Activated CD4-positive, alpha-beta T cell treated with anti-CD3 and anti-CD28 coated beads, Interleukin-2, Interleukin-4, amounts not matched to agents 100 ng/mL and 50 ng/mL, durations not matched to agents 16 hours and 8 hours (primary cell): Measurements from ENCODE around the gene TINAG.
"Not testable (repeated sequence)": the region's sequence is repeated elsewhere in the genome, so short reads cannot be mapped to it uniquely, and the experiment has no call there.

Experiments
- DNase-seq: peaks from one replicate; pipeline ENCODE4 v3.0.0-alpha.2; 2020; ENCODE audit warnings: low spot score

The TINAG gene

GRCh38 chr6:54307439-54307910 lies 766 bp upstream of the TINAG start:
- DNase-seq = no peak

GRCh38 chr6:54308986-54309315 lies 710 bp downstream of the TINAG start:
- DNase-seq = no peak

- no peak for DNase-seq
Measured at GRCh38 chr6:54310377-54311152, 2.3 kb downstream of the TINAG start.

- DNase-seq = no peak
Measured at GRCh38 chr6:54315656-54316055, 7.4 kb downstream of the TINAG start.

- no peak for DNase-seq
Measured at GRCh38 chr6:54320871-54321270, 12.6 kb downstream of the TINAG start.

GRCh38 chr6:54327631-54328030 lies 19.4 kb downstream of the TINAG start:
- no peak for DNase-seq

GRCh38 chr6:54331571-54331970 lies 23.3 kb downstream of the TINAG start:
- DNase-seq = not testable (repeated sequence)

GRCh38 chr6:54335871-54336270 lies 27.6 kb downstream of the TINAG start:
- no peak for DNase-seq

- no peak for DNase-seq
Measured at GRCh38 chr6:54353975-54354374, 45.7 kb downstream of the TINAG start.

GRCh38 chr6:54354608-54355007 lies 46.4 kb downstream of the TINAG start:
- DNase-seq = no peak

GRCh38 chr6:54357141-54357540 lies 48.9 kb downstream of the TINAG start:
- DNase-seq = no peak

GRCh38 chr6:54361188-54361587 lies 52.9 kb downstream of the TINAG start:
- DNase-seq = no peak

- no peak for DNase-seq
Measured at GRCh38 chr6:54361734-54362133, 53.5 kb downstream of the TINAG start.

GRCh38 chr6:54366667-54367327 lies 58.6 kb downstream of the TINAG start:
- no peak for DNase-seq

GRCh38 chr6:54377776-54378175 lies 69.5 kb downstream of the TINAG start:
- DNase-seq = no peak

- DNase-seq = no peak
Measured at GRCh38 chr6:54386295-54386694, 78.1 kb downstream of the TINAG start.

GRCh38 chr6:54390362-54390761 lies 82.1 kb downstream of the TINAG start:
- DNase-seq = no peak

- DNase-seq = no peak
Measured at GRCh38 chr6:54391577-54391976, 83.3 kb downstream of the TINAG start.

GRCh38 chr6:54403096-54403495 lies 94.9 kb downstream of the TINAG start:
- no peak for DNase-seq

GRCh38 chr6:54404791-54405190 lies 96.5 kb downstream of the TINAG start:
- no peak for DNase-seq

GRCh38 chr6:54411767-54412166 lies 103.5 kb downstream of the TINAG start:
- no peak for DNase-seq

- no peak for DNase-seq
Measured at GRCh38 chr6:54415517-54415916, 107.3 kb downstream of the TINAG start.

GRCh38 chr6:54419885-54420284 lies 111.6 kb downstream of the TINAG start:
- DNase-seq = no peak

- DNase-seq = no peak
Measured at GRCh38 chr6:54426995-54427394, 118.8 kb downstream of the TINAG start.
